Liver (tissue), 3 donors: ENCODE results near the gene SAE1.

Source experiments
- EGR1 ChIP-seq, 2 donors: IDR thresholded peaks; 2 replicates each; pipeline ENCODE4 v1.6.1; 2016 to 2018; ENCODE audit warnings: antibody characterized with exemption in 2 of 2, low read depth in 2 of 2
- JUND ChIP-seq, 2 donors: IDR thresholded peaks; 2 replicates each; pipeline ENCODE4 v1.6.1; 2016; ENCODE audit warnings: antibody characterized with exemption in 2 of 2
- RAD21 ChIP-seq, 2 donors: IDR thresholded peaks; 2 replicates each; pipeline ENCODE4 v1.6.1; 2016; ENCODE audit warnings: antibody characterized with exemption in 2 of 2, mild to moderate bottlenecking in 2 of 2
- SP1 ChIP-seq: IDR thresholded peaks from 2 replicates; pipeline ENCODE4 v1.6.1; 2018; ENCODE audit warnings: antibody characterized with exemption, mild to moderate bottlenecking
- TAF1 ChIP-seq: conservative IDR thresholded peaks from 2 replicates; pipeline ENCODE4 v1.6.1; 2016; ENCODE audit warnings: antibody characterized with exemption, mild to moderate bottlenecking
- YY1 ChIP-seq: IDR thresholded peaks from 2 replicates; pipeline ENCODE4 v1.6.1; 2016; ENCODE audit warnings: antibody characterized with exemption, mild to moderate bottlenecking
- TF ChIP-seq, protein P1 (sequence below): fragments of 150-350 bp; IDR thresholded peaks from 2 replicates; pipeline ENCODE4 v1.5.1; 2017; ENCODE audit warnings: improper control_type of control experiment, low read depth, low read length; ENCODE audit not compliant: missing input control
- TF ChIP-seq, protein P2 (sequence below): IDR thresholded peaks from 2 replicates; pipeline ENCODE4 v1.6.1; 2016; ENCODE audit warnings: antibody characterized with exemption
- TF ChIP-seq, protein P3 (sequence below): IDR thresholded peaks from 2 replicates; pipeline ENCODE4 v1.6.1; 2016; ENCODE audit warnings: antibody characterized with exemption
- donor health status: healthy.
- donor health status: healthy.

DNA sequence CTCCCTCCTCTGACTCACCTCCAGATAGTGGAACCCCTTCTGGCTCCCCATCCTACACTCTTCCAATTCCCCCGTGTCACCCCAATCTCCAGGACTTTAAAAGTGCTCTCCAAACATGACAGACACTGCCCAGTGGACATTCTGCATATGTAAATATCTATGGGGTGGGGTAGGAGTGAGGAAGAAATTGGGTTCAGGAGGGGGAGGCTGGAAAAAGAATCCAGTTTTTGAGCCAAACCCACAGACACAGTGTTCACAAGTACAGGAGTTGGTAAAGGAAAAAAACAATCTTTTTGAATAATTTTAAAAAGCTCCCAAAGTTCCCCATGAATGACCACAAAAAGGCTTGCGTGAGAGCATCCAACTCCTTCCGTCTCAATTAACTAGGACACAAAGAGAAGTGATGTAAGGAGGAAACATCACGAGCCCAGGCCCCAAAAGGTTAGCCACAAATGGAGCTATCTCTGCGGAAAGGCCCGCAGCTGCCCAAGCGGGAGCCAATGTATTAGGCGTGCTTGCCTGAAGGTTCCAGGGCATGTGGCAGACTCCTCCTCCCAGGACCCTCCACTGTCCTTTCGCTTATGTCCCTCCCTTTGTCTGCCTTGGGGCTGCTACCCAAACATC, 35.0 kb upstream of the SAE1 start:
- TF ChIP-seq YY1 (no peak), TAF1 (no peak), EGR1 (IDR thresholded peaks at IDR 0.05; ENCODE audit: low read depth in 2 of 2) (no peak), JUND (IDR thresholded peaks at IDR 0.05) (no peak), RAD21 (IDR thresholded peaks at IDR 0.05) (no peak), SP1 (no peak)
- TF ChIP-seq, protein P1, sequence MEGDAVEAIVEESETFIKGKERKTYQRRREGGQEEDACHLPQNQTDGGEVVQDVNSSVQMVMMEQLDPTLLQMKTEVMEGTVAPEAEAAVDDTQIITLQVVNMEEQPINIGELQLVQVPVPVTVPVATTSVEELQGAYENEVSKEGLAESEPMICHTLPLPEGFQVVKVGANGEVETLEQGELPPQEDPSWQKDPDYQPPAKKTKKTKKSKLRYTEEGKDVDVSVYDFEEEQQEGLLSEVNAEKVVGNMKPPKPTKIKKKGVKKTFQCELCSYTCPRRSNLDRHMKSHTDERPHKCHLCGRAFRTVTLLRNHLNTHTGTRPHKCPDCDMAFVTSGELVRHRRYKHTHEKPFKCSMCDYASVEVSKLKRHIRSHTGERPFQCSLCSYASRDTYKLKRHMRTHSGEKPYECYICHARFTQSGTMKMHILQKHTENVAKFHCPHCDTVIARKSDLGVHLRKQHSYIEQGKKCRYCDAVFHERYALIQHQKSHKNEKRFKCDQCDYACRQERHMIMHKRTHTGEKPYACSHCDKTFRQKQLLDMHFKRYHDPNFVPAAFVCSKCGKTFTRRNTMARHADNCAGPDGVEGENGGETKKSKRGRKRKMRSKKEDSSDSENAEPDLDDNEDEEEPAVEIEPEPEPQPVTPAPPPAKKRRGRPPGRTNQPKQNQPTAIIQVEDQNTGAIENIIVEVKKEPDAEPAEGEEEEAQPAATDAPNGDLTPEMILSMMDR: no peak
- TF ChIP-seq, protein P2, sequence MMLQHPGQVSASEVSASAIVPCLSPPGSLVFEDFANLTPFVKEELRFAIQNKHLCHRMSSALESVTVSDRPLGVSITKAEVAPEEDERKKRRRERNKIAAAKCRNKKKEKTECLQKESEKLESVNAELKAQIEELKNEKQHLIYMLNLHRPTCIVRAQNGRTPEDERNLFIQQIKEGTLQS: no peak
- TF ChIP-seq, protein P3, sequence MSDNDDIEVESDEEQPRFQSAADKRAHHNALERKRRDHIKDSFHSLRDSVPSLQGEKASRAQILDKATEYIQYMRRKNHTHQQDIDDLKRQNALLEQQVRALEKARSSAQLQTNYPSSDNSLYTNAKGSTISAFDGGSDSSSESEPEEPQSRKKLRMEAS: no peak
